GM19023 (cell line): ENCODE data around the gene UBXN11.
"Not testable (repeated sequence)": the region's sequence is repeated elsewhere in the genome, so short reads cannot be mapped to it uniquely, and the experiment has no call there.

Experiments
- ATAC-seq: cut with Tn5 transposase; IDR thresholded peaks from one replicate; pipeline ENCODE4 v1.9.1; 2021; ENCODE audit warnings: mild to moderate bottlenecking, moderate library complexity; ENCODE audit not compliant: unreplicated experiment

The UBXN11 gene

DNA sequence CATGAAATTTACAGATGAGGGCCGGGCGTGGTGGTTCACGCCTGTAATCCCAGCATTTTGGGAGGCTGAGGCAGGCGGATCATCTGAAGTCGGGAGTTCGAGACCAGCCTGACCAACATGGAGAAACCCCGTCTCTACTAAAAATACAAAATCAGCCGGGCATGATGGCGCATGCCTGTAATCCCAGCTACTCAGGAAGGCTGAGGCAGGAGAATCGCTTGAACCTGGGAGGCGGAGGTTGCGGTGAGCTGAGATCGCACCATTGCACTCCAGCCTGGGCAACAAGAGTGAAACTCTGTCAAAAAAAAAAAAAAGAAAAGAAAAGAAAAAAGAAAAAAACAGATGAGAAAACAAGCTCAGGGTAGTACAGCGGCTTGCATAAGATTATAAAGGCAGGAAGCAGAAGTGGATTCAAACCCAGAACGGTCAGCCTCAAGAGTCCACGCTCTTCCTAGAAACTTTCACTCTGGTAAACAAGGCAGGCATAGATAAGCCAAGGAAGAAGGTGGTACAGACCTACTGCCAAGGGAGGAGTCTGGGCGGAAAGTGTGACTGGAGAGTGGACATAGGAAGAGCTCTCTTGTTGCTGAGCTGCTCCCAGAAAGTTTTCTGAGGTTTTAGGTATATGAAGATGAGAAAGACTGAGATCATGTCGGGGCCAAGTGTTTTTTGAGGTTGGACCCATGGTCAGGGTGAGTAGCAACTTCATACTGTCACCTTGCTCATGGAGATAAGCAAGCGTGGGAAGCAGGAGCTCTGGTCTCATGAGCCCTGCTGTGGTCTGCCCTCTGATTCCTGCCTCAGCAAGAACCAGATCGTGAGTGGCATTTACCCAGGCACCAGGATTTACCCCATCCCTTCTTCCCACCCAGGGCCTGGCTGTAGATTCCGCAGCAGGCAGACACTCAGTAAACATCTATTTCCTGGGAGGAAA is 1.8 kb upstream of the UBXN11 start:
- not testable (repeated sequence) for ATAC-seq

DNA sequence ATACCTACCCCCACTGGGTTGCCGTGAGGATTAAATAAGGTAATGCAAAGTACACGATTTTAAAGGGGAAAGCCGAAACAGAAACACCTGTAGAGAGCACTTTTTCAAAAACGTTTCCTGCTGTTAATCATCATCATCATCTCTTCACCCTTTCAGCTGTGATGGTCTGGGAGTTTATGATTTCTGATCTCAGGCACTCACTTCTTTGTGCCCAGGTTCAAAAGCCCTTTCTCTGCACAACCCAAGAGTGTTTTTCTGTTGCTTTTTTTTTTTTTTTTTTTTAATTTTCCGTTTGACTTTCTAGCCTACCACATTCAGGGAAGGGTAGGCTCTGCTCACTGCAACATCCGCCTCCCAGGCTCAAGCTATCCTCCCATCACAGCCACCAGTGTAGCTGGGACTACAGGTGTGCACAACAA is 936 bp upstream of the UBXN11 start:
- no peak for ATAC-seq

DNA sequence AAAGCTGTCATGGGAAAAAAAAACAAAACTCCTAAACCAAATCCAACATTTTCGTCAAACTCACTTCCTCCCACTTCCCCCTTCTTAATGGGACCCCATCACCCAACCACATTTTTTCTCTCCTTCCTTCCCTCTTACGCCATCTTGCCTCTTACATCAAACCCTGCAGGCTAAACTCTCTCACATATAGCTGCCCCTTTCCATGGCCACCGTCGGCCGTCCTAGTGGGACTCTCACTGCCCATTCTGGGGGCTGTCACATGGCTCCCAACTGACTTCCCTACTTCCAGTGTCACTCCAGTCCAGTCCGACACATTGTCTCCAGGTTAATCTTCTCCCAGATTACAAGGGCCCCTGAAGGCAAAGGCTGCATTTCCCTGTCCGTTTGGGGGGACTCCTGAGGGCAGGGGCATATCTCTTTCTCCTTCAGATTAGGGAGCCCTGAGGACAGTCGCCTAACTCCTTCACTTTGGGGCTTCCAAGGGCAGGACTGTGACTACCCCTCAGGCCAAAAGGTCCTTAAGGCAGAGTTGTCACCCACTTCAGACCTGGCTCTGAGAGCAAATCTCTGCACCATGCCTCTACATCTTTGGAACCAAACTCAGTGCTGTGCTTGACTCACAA is 658 bp downstream of the UBXN11 start:
- ATAC-seq: peak; percentile 11

DNA sequence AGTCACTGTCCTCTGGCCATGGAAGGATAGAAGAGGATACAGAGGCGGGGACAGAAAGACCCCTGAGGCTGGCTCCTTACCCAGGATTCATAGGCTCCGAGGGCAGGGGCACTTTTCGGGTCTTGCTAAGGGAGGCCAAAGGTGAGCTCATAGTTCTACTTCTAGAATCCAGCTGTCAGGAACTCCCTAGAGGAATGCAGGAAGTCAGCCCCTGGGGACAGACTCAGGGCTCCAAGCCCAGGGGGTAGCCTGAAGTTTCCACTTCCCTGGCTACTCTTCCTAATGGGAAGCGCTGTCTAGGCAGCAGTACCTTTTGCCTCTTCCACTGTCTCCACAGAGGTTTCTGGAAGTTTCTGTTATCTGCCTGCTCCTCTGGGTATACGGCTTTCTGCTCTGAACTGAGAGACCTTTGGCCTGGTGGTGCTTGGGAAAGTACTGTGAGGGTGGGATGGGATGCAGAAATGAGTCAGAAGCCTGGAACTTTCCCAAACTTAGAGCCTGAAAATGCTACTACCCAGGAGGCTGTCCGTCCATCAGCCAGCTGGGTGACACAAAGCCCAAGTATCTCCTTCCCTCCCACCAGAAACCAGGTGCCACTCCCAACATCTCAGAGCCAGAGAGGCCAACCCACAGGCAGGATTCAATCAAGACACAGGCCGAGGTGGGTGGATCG is 3.6 kb downstream of the UBXN11 start:
- ATAC-seq: no peak

DNA sequence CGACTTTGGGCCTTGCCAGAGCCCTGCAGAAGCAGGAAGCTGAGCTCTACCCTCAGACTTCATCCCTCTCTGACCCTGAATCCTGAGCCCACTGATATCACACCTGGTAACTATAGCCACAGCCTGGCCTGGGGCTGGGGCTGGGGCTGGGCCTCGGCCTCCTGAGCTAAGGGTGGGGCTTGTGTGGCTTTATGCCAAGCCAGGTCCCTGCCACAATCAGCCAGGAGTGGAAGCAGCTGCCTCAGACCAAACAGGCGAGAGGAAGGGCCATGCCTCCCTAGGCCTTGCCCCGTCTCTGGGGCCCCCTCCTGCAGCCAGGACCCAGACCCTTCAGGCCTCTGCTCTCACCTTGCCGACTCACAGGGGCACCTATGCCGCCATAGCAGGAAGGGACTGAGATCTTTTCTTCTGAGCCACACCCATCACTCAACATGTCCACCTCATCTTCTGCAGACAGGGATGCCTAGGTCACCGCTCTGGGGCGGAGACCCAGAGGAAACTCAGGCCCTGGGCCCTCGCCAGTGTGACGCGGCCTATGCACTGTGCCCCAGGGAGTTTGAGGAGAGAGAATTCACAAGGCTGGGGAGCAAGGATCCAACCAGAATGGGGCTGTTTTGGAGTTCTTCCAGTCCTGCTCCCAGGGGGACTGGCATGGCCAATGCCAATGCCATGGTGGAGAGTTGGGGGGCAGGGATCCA is 5.7 kb downstream of the UBXN11 start:
- ATAC-seq: no peak

DNA sequence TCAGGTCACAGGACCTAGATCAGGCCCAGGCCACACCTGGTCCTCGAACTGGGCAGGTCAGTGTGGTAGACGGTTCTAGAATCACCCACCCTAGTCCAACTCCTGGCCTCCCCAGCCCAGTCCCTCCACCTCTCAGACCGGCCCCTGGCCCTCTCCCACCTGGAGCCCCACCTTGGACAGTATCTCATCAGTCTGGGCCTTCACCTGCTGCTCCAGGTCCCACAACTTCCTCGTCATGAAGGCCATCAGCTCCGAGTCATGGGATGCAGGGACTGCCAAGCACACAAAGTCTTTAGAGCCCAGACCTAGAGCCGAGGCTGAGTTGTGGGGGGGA is 8.7 kb downstream of the UBXN11 start:
- no peak for ATAC-seq

DNA sequence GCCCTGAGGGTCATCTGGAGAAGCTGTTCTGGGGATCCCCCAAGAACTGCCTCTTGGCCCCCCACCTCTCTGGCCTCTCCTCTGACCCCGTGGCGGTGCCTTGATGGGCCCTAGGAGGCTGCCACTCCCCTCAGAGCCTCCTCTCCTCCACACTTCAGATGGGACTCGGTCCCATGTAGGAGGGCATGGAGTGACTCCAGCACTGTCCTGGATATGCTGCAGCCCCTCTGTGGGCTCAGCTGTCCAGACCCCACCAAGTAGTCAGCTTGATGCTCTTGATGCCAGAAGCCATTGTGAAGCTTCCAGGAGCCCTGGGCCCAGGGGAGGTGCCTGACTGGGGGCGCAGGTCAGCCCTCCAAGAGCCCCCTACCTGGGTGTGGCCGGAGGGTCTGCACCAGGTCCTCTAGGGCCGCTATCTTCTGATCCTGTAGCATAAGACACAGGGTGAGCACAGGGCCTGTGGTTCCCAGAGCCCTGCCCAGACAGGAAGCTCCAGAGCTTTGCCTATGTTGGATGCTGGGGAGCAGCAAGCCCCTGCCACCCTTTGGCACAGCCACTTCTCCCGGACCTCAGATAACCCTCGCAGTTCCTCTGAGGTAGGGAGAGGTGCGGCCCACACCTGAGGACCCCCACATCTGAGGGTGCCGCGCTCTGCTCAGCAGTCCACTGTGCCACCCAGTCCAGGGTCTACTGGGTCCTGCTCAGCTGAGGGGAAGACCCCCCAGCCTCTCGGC is 9.2 kb downstream of the UBXN11 start:
- no peak for ATAC-seq

DNA sequence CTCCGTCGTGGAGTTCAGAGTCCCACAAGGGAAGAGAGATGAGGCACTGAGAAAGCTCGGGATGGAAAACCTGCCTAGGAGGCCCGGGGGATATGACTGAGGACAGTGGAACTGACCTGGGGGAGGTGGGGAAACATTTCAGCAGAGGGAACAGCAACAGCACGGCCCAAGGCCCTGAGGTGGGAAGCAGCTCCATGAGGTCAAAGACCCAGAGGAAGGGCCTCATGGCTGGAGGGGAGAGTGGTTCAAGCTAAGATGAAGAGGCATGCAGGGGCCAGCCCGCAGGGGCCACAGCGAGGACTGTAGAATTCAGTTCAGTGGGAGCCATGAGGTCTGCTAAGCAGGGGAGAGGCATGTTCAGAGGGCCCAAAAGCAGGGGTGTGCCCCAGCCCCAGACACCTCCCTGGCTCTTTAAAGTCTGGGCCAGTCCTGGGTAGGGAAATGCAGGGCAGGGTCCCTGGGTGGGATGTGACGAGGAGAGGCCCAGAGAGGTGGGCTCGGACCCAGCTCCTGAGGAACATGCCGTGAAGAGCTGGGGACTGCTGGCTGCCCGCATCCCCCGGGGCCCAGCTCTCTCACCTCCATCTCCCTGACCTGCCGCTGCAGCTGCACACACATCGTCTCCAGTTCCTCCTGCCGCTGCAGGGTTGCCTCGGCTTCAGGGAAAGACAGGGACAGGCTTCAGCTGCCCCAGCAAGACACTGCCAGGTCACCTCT is 9.9 kb downstream of the UBXN11 start:
- ATAC-seq: no peak

DNA sequence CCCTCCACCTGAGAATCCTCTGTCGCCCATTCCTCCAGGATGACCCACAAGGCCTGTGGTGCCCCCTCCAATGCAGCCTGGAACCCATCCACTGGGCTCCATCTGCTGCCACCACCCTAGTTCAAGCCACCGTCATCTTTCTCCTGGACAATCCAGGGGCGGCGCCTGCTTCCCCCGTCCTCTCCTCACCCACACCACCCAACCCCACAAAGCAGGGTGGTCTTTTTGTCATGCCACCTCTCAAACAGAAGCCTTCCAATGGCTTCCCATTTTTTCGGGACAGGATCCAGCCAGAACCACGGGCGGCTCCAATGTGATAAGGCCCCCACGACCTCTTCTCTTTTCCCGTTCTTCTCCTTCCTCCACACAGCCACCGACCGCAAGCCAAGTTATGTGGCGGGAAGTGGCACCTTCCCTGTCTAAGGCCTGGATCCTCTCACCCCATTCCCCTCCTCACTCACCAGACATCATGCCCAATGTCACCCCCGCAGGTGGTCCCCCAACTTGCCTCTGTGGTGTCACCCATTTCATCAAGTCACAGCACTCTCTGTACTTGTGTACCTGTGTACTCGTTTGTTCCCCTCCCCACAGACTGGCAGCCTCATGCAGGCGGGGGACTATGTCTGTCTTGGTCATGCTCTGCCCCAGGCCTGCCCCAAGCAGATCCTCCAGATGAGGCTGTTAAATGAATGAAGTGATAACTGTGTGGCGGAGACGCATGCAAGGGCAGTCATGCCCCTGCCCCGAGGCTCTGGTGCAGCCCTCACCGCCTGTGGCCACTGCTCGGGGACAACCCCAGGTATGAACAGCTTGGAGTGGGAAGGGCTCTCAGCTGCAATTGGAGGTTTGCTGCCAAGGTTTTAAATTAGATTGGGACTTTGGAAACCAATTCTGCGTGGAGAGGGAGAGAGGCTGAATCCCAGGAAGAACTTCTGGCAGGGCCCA is 11.0 kb downstream of the UBXN11 start:
- no peak for ATAC-seq

DNA sequence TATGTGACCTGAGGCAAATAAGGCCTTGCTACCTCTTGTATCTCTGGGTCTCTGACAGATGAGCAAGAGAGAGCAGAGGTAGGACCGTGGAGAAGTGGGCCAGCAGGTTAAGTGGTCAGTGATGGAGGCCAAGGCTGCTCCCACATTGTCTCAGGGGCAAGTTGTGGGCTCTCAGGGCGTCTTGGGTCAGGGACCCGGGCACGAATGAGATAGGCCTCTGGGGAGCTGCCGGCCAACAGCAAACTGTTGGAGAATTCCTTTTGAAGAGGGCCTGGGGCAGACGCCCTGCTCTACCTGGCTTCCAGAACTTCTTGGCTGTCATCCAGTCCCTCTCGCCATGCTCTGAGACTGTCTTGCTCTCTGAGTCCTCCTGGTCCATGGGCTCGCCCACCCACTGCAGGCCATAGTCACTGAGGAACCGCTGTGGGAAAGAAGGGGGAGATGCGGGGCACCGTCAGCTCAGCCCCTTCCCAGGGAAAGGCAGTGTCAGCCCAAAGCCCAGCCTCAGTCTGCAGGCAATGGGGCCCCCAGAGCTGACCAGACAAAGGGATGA is 12.4 kb downstream of the UBXN11 start:
- ATAC-seq: no peak

DNA sequence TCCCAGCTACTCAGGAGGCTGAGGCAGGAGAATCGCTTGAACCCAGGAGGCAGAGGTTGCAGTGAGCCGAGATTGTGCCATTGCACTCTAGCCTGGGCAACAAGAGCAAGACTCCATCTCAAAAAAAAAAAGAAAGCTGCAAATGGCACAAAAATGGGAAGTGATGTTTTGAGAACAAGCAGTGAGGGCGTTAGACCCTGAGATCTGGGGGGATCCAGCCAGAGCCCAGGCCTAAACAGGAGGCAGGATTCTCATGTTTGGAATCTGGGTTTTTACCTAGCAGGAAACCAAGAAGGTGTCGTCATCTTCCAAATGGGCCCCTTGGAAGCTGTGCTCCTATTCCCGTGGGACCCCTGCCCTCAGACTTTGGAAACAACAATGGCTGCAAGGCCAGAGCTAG is 13.7 kb downstream of the UBXN11 start:
- ATAC-seq: not testable (repeated sequence)

DNA sequence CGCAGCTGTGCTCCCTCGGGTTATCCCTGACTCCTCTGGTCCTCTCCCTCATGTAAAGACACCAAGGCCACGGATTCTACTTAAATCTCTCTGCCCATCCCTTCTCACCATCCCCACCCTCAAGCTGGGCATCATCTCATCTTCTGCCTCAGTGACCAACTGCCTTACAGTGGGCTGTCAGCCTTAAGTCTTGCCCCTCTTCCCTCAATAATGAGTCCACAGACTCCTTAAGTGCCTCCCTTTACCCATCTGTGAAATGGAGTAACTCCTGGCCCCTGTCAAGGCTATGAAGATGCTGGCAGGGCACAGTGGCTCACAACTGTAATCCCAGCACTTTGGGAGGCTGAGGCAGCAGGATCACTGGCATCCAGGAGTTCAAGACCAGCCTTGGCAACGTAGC is 14.5 kb downstream of the UBXN11 start:
- ATAC-seq: no peak

DNA sequence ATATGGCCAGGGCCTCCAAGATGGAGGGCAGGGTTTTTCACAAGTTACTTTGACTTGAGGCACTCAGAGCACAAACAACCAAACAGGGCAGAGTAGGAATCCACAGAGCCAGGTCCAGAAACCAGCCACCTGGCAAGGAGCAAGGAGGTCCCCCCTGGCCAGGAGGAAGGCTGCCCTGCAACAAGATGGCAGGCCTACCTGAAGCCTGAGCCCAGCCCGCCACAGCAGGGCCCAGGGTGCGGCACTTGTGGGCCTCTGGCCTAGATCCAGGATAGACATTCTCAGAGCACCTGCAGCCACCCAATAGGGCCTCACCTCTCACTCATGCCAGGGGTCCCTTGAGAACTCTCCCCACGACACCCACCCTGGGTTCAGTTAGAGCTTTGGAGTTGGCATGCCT is 15.0 kb downstream of the UBXN11 start:
- ATAC-seq: no peak

DNA sequence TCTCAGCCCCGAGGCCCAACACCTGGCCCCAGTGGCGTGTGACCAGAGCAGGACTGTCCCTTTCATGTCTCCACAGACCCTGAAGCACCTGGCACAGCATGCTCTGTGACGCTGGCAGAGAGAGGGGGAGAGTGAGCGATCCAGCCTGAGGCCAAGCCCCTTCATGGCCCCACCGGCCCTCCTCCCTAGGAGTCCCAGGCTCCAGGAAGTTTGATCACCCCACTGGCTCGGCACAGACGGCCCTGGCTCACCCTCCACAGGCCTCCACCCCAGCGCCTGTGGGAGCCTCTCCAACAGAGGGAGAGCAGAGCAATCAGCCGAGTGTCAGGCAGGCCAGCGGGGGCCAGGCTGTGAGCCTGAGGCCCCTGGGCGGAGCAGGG is 15.6 kb downstream of the UBXN11 start:
- ATAC-seq: no peak

DNA sequence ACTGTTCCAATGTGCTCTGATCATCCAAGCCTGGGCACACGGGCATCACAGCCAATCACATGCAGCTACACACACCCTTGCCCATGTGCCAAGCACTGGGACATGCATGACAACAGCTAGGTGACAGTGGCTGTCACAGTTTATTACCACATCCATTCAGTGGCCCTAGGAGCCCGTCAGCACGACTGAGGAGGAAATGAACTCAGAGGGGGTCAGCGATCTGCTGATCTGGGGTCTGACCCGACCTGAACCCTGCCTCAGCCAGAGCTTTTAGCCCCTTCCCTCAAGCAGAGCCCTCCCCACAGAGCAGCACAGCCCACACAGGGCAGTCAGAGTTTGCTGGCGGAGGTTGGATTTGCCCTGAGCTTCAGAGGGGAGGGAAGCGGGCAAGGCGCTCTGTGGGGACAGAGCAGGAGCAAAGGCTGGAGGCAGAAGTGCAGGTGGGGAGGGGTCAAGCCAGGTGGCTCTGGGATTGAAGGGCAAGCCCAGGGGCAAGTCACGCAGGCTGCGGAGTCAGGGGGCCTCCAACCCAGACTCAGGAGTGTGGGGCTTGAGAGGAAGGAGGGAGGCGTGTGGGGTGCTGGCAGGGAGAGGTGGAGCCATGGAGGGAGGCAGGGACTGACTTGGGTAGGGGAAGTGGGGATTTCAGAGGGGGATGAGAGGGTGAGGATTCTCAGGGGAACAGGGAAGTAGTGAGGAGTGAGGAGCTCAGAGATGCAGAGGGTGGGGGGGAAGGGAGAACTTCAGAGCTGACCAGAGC is 16.1 kb downstream of the UBXN11 start:
- no peak for ATAC-seq

DNA sequence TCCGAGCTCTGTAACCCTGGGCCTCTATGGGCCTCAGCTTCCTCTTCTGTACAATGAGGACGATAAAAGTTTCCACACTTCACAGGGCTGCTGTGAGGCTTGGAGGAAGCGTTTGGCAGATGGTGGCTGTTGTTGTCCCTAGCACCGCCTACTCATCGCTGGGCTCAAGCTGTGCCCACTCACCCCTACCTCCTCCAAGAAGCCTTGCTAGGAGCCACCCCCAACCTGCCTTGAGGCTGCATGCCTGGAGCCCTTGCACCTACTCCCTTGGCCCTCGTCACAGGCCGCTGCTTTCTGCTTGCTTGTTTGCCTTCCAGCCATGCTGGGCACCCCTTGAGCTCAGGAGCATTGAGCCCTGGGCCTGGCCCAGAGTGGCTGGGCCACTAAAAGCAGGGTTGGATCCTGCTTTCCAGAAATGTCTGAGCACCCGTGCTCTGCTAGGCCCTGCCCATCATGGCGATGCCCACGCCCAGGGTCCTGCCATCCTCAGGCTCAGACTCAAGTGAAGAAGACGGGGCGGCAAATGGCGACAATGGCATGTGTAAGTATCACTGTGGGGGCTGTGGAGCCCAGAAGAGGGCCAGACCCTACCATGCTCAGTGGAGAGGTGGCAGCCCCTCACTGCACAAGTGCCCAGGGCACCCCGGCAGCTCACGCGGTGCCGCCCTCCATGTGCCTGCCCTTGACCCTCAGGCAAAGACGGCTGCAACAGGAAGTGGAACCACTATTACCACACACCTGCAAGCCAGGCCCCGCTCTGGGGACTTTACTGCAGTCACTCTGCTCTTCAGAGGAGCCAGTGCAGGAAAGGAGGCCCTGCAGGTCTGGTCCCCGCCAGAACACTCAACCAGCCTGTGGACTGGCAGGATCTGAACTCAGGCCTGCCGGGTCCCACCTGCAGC is 17.0 kb downstream of the UBXN11 start:
- ATAC-seq: no peak
